GM18511 (cell line): ENCODE measurements around the gene NAA60.
"Not testable (repeated sequence)": the region's sequence is repeated elsewhere in the genome, so short reads cannot be mapped to it uniquely, and the experiment has no call there.

Experiments
- ATAC-seq: cut with Tn5 transposase; IDR thresholded peaks from one replicate; pipeline ENCODE4 v1.9.1; 2021; ENCODE audit warnings: mild to moderate bottlenecking, moderate library complexity; ENCODE audit not compliant: unreplicated experiment

The NAA60 gene

GRCh38 chr16:3460585-3460984, 17.1 kb downstream of the NAA60 start:
- ATAC-seq = no peak

- ATAC-seq = no peak
These were observed 17.7 kb downstream of the NAA60 start for GRCh38 chr16:3461151-3461550.

GRCh38 chr16:3465301-3465700, 21.8 kb downstream of the NAA60 start:
- no peak for ATAC-seq

- no peak for ATAC-seq
These were observed 22.6 kb downstream of the NAA60 start for GRCh38 chr16:3465911-3466584.

GRCh38 chr16:3467182-3467581, 23.7 kb downstream of the NAA60 start:
- no peak for ATAC-seq

- ATAC-seq = no peak
These were observed 24.4 kb downstream of the NAA60 start for GRCh38 chr16:3467921-3468320.

- ATAC-seq = no peak
These were observed 25.0 kb downstream of the NAA60 start for GRCh38 chr16:3468501-3468900.

GRCh38 chr16:3469736-3470135, 26.3 kb downstream of the NAA60 start:
- ATAC-seq = no peak

GRCh38 chr16:3470723-3471122, 27.2 kb downstream of the NAA60 start:
- ATAC-seq = no peak

- ATAC-seq = no peak
These were observed 28.2 kb downstream of the NAA60 start for GRCh38 chr16:3471518-3472176.

GRCh38 chr16:3472878-3473595, 29.6 kb downstream of the NAA60 start:
- no peak for ATAC-seq

GRCh38 chr16:3473596-3473943, 30.1 kb downstream of the NAA60 start:
- not testable (repeated sequence) for ATAC-seq

- no peak for ATAC-seq
These were observed 30.8 kb downstream of the NAA60 start for GRCh38 chr16:3474136-3474779.

GRCh38 chr16:3474870-3475269, 31.4 kb downstream of the NAA60 start:
- not testable (repeated sequence) for ATAC-seq

- ATAC-seq = no peak
These were observed 32.3 kb downstream of the NAA60 start for GRCh38 chr16:3475604-3476375.

- no peak for ATAC-seq
These were observed 32.9 kb downstream of the NAA60 start for GRCh38 chr16:3476409-3476808.

- ATAC-seq = no peak
These were observed 34.9 kb downstream of the NAA60 start for GRCh38 chr16:3478242-3478925.

GRCh38 chr16:3479654-3480216, 36.3 kb downstream of the NAA60 start:
- no peak for ATAC-seq

GRCh38 chr16:3480901-3481695, 37.6 kb downstream of the NAA60 start:
- no peak for ATAC-seq
